IPS DF 4.7 (cell line): Measurements from ENCODE around the gene PPDPF.
"Not testable (repeated sequence)": the region's sequence is repeated elsewhere in the genome, so short reads cannot be mapped to it uniquely, and the experiment has no call there.

Source experiments
- DNase-seq: peaks from one replicate; pipeline ENCODE4 v3.0.0-alpha.2; 2013; ENCODE audit warnings: low spot score; ENCODE audit errors: extremely low read depth

Gene PPDPF

GRCh38 chr20:63547725-63548480 is 27.3 kb downstream of the PPDPF start, which contains the start of gene SRMS:
TSS of gene SRMS (minus strand) at chr20:63547749. CDS start at chr20:63547463, 286 bp downstream.
- no peak for DNase-seq

GRCh38 chr20:63548542-63548941 is 28.0 kb downstream of the PPDPF start:
- DNase-seq = no peak

GRCh38 chr20:63549019-63549418 is 28.5 kb downstream of the PPDPF start:
- no peak for DNase-seq

GRCh38 chr20:63549679-63550282 is 29.2 kb downstream of the PPDPF start:
- DNase-seq = no peak

- no peak for DNase-seq
Measured at GRCh38 chr20:63551068-63551467, 30.5 kb downstream of the PPDPF start.

- DNase-seq = no peak
Measured at GRCh38 chr20:63552481-63553249, 32.1 kb downstream of the PPDPF start.

GRCh38 chr20:63553251-63553932 is 32.8 kb downstream of the PPDPF start:
- DNase-seq = no peak

- no peak for DNase-seq
Measured at GRCh38 chr20:63553933-63554290, 33.3 kb downstream of the PPDPF start, which contains the start of gene FNDC11. TSS of gene FNDC11 (plus strand) at chr20:63554159. CDS start at chr20:63555664, 1,505 bp downstream.

- no peak for DNase-seq
Measured at GRCh38 chr20:63554361-63555278, 34.1 kb downstream of the PPDPF start.

GRCh38 chr20:63555661-63556381 is 35.3 kb downstream of the PPDPF start:
- no peak for DNase-seq

- no peak for DNase-seq
Measured at GRCh38 chr20:63556873-63557478, 36.4 kb downstream of the PPDPF start.

- no peak for DNase-seq
Measured at GRCh38 chr20:63557481-63557891, 36.9 kb downstream of the PPDPF start.

GRCh38 chr20:63558804-63559484 is 38.4 kb downstream of the PPDPF start:
- DNase-seq = no peak

GRCh38 chr20:63559485-63560332 is 39.1 kb downstream of the PPDPF start:
- DNase-seq = not testable (repeated sequence)

GRCh38 chr20:63560333-63560805 is 39.8 kb downstream of the PPDPF start:
- no peak for DNase-seq

- no peak for DNase-seq
Measured at GRCh38 chr20:63560856-63561609, 40.5 kb downstream of the PPDPF start.
